Measurements from ENCODE around the gene THADA.
"Not testable (repeated sequence)": the region's sequence is repeated elsewhere in the genome, so short reads cannot be mapped to it uniquely, and the experiment has no call there.

THADA gene

GRCh38 chr2:43611987-43612894 is 16.4 kb upstream of the THADA start:
- DNase-seq (ENCODE audit: low read depth) = peak; percentile 71
- peak; percentile 93 for TF ChIP-seq CTCF (conservative IDR thresholded peaks at IDR 0.05; ENCODE audit: low read length)
- no peak overlapping the region for H3K4me3 ChIP-seq (ENCODE audit: low read length)

- no peak for TF ChIP-seq CTCF (conservative IDR thresholded peaks at IDR 0.05; ENCODE audit: low read length)
- no peak overlapping the region for H3K4me3 ChIP-seq (ENCODE audit: low read length)
- DNase-seq (ENCODE audit: low read depth) = no peak
Measured at GRCh38 chr2:43610361-43610760, 14.5 kb upstream of the THADA start.

- DNase-seq (ENCODE audit: low read depth) = peak; percentile 40
- H3K4me3 ChIP-seq (ENCODE audit: low read length) = no peak overlapping the region
- peak; percentile 79 for TF ChIP-seq CTCF (conservative IDR thresholded peaks at IDR 0.05; ENCODE audit: low read length)
Measured at GRCh38 chr2:43609290-43609918, 13.6 kb upstream of the THADA start.

GRCh38 chr2:43605851-43606250 is 10.0 kb upstream of the THADA start:
- H3K4me3 ChIP-seq (ENCODE audit: low read length) = no peak overlapping the region
- no peak for DNase-seq (ENCODE audit: low read depth)
- no peak for TF ChIP-seq CTCF (conservative IDR thresholded peaks at IDR 0.05; ENCODE audit: low read length)

- DNase-seq (ENCODE audit: low read depth) = peak; percentile 57
- peak; percentile 64 for TF ChIP-seq CTCF (conservative IDR thresholded peaks at IDR 0.05; ENCODE audit: low read length)
Measured at GRCh38 chr2:43605079-43605655, 9.3 kb upstream of the THADA start.

GRCh38 chr2:43604674-43605073 is 8.8 kb upstream of the THADA start:
- TF ChIP-seq CTCF (conservative IDR thresholded peaks at IDR 0.05; ENCODE audit: low read length) = no peak
- no peak overlapping the region for H3K4me3 ChIP-seq (ENCODE audit: low read length)
- no peak for DNase-seq (ENCODE audit: low read depth)

More at GRCh38 chr2:43605079-43605655, 9.3 kb upstream of the THADA start:
- H3K4me3 ChIP-seq (ENCODE audit: low read length) = no peak overlapping the region

GRCh38 chr2:43600596-43600995 is 4.8 kb upstream of the THADA start:
- DNase-seq (ENCODE audit: low read depth); H3K4me3 ChIP-seq (ENCODE audit: low read length): not testable (repeated sequence)

All from AG10803 (cell line).